K562 (cell line): ENCODE data around the gene HOXB3. TPM values are rescaled to one million over a fixed set of nuclear protein-coding genes. Genes with fewer than 3 reads are reported as not detected.

ENCODE experiments used
- AFF4 ChIP-seq: sonication (generic); formaldehyde crosslinking; IDR thresholded peaks from 2 replicates; pipeline ENCODE4 v1.8.0; 2023; ENCODE audit warnings: mild to moderate bottlenecking, missing genetic modification reagents
- CREM ChIP-seq: IDR thresholded peaks from 2 replicates; pipeline ENCODE4 v1.6.1; 2014; ENCODE audit warnings: antibody characterized with exemption, low read depth
- DACH1 ChIP-seq: fragments of 450-650 bp; IDR thresholded peaks from 2 replicates; pipeline ENCODE4 v1.6.1; 2018; ENCODE audit not compliant: partially characterized antibody
- FOSL1 ChIP-seq: fragments of 200-800 bp; sonication (Bioruptor generic); conservative IDR thresholded peaks from 2 replicates; pipeline ENCODE4 v1.6.1; 2016; ENCODE audit warnings: missing genetic modification characterization, missing compliant biosample characterization
- FOXK1 ChIP-seq: sonication (generic); formaldehyde crosslinking; IDR thresholded peaks from 2 replicates; pipeline ENCODE4 v1.8.0; 2022; ENCODE audit warnings: missing genetic modification reagents, mild to moderate bottlenecking, borderline replicate concordance
- HNRNPH1 ChIP-seq: fragments of 200-400 bp; formaldehyde crosslinking; optimal IDR thresholded peaks from 2 replicates; pipeline ENCODE3; 2017; ENCODE audit warnings: low read depth, mild to moderate bottlenecking, low read length, moderate library complexity
- NR4A1 ChIP-seq, 2 experiments: fragments of 250-450 bp in 1 of 2; fragments of 450-650 bp in 1 of 2; sonication (Bioruptor Pico) in 1 of 2; IDR thresholded peaks; 2 replicates each; pipeline versions ENCODE4 v1.4.0 to v1.6.1; 2016 to 2020; ENCODE audit warnings: mild to moderate bottlenecking in 2 of 2, missing compliant biosample characterization in 1 of 2, missing genetic modification characterization in 1 of 2, moderate library complexity in 1 of 2
- OTX1 ChIP-seq: fragments of 450-650 bp; formaldehyde crosslinking; IDR thresholded peaks from 2 replicates; pipeline ENCODE4 v1.4.0; 2022; ENCODE audit warnings: mild to moderate bottlenecking
- RUNX1 ChIP-seq: sonication (generic); IDR thresholded peaks from 2 replicates; pipeline ENCODE4 v1.6.1; 2016; ENCODE audit warnings: antibody characterized with exemption, low read depth
- SNRNP70 ChIP-seq: fragments of 200-400 bp; formaldehyde crosslinking; optimal IDR thresholded peaks from 2 replicates; pipeline ENCODE3; 2017; ENCODE audit warnings: low read depth, low read length
- TFAP4 ChIP-seq: sonication (generic); formaldehyde crosslinking; IDR thresholded peaks from 2 replicates; pipeline ENCODE4 v1.8.0; 2022; ENCODE audit warnings: missing genetic modification reagents, mild to moderate bottlenecking, moderate library complexity, borderline replicate concordance
- WHSC1 ChIP-seq: IDR thresholded peaks from one replicate; pipeline ENCODE4 v1.6.1; 2012; ENCODE audit warnings: low read length, control low read depth, inconsistent platforms
- ZFPM2 ChIP-seq: fragments of 250-450 bp; sonication (Bioruptor Pico); IDR thresholded peaks from 2 replicates; pipeline ENCODE4 v1.5.1; 2022; ENCODE audit warnings: mild to moderate bottlenecking
- ZNF146 ChIP-seq: IDR thresholded peaks from one replicate; pipeline ENCODE4 v1.6.1; 2018; ENCODE audit warnings: missing compliant biosample characterization; ENCODE audit not compliant: unreplicated experiment
- ZNF311 ChIP-seq: fragments of 250-450 bp; sonication (Bioruptor Pico); IDR thresholded peaks from 2 replicates; pipeline ENCODE4 v1.4.0; 2020; ENCODE audit warnings: mild to moderate bottlenecking, moderate library complexity
- ZNF696 ChIP-seq: fragments of 250-450 bp; sonication (Bioruptor Pico); conservative IDR thresholded peaks from 2 replicates; pipeline ENCODE4 v1.4.0; 2020; ENCODE audit warnings: mild to moderate bottlenecking, moderate library complexity
- ZNF830 ChIP-seq: fragments of 250-450 bp; sonication (Bioruptor Pico); IDR thresholded peaks from 2 replicates; pipeline ENCODE4 v1.5.0; 2021; ENCODE audit warnings: mild to moderate bottlenecking
- polyA plus RNA-seq, 8 experiments: library from polyadenylated mRNA; depleted of rRNA in 4 of 8; stranded (reverse) in 5 of 8; unstranded in 3 of 8; fragments of >200 nt; fragmentation: Nextera tagmentation in 2 of 8; fragmentation: Illumina TruSeq in 1 of 8; extraction: Ambion mirVana in 2 of 8; extraction: Trizol in 1 of 8; gene quantifications; 2 replicates each; pipeline versions ENCODE4 v1.2.1 to v1.2.3, GENCODE V29; 2011 to 2014; ENCODE audit warnings: inconsistent platforms in 1 of 8, missing spikeins in 1 of 8
- total RNA-seq, 7 experiments: library from RNA; depleted of rRNA in 6 of 7; stranded (reverse); fragments of >200 nt in 6 of 7; fragmentation: Illumina TruSeq in 2 of 7; extraction: Trizol in 2 of 7; gene quantifications; 2 replicates each; pipeline versions ENCODE4 v1.2.1 to v1.2.3, GENCODE V29; 2011 to 2021; ENCODE audit warnings: low replicate concordance in 1 of 7
- TF ChIP-seq, protein P1 (sequence below): conservative IDR thresholded peaks from 2 replicates; pipeline ENCODE4 v1.6.1; 2011; ENCODE audit warnings: low read depth, mild to moderate bottlenecking, low read length; ENCODE audit not compliant: control insufficient read depth
- TF ChIP-seq, protein P2 (sequence below): fragments of 250-450 bp; sonication (Bioruptor Pico); IDR thresholded peaks from 2 replicates; pipeline ENCODE4 v1.5.0; 2020; ENCODE audit warnings: mild to moderate bottlenecking

Gene HOXB3
- total and polyA plus RNA-seq, 9 of the 15 experiments (the other 6 are each of a cell fraction or from before 2014, with no cell fraction given): 2.4 to 41.3 (median 20.2) TPM

DNA sequence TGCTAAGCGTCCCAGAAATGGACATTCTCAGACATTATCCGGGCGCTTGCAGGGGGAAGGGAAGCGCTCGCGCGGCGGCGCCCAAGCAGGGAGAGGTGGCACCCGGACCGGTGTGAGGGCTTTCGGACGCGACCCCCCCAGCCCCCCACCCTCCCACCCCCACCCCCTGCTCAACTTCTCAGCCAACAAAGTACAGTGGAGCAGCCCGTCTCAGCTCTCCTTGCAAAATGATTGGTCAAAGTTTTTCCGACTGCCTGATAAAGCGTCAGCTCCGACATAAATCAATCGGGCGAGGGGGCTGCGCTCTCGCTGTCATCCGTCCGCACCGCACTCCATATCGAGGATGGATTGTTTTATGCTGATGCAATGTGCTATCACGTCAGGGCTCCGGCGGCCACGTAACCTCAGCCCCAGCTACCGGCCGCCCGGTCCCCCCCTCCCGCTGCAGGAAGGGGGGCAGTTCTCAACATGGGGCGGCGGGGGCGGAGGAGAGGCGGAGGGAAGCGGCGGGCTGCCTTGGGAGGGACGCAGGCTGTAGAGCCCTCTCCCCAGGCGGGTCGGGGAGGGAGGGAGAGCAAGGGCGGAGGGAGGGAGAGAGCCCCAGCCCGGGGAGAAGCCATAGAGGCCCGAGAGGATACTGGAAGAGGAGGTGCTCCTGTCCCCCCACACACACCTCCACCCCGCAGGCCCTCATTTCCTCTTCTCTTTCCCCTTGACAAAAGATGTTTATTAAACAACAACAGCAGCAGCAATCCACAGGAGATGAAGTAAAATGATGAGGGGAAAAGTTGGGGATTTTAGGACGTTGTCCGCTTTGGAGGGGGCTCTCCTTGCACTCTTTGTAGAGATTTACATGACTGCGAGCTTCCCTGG lies 36.4 kb upstream of the HOXB3 start, which contains the start of gene HOXB9 (continued):
- TF ChIP-seq, protein P1, sequence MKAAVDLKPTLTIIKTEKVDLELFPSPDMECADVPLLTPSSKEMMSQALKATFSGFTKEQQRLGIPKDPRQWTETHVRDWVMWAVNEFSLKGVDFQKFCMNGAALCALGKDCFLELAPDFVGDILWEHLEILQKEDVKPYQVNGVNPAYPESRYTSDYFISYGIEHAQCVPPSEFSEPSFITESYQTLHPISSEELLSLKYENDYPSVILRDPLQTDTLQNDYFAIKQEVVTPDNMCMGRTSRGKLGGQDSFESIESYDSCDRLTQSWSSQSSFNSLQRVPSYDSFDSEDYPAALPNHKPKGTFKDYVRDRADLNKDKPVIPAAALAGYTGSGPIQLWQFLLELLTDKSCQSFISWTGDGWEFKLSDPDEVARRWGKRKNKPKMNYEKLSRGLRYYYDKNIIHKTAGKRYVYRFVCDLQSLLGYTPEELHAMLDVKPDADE: peak; percentile 30; the same call in 1 of the 2 replicates
- TF ChIP-seq, protein P2, sequence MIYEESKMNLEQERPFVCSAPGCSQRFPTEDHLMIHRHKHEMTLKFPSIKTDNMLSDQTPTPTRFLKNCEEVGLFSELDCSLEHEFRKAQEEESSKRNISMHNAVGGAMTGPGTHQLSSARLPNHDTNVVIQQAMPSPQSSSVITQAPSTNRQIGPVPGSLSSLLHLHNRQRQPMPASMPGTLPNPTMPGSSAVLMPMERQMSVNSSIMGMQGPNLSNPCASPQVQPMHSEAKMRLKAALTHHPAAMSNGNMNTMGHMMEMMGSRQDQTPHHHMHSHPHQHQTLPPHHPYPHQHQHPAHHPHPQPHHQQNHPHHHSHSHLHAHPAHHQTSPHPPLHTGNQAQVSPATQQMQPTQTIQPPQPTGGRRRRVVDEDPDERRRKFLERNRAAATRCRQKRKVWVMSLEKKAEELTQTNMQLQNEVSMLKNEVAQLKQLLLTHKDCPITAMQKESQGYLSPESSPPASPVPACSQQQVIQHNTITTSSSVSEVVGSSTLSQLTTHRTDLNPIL (CRISPR knock-in tag): no peak
- TF ChIP-seq RUNX1: no peak
- no peak for TF ChIP-seq OTX1
- TF ChIP-seq DACH1: peak; percentile 66
- TF ChIP-seq WHSC1: no peak
- TF ChIP-seq ZNF146 (CRISPR knock-in tag): no peak
- no peak for TF ChIP-seq HNRNPH1
- no peak for TF ChIP-seq FOXK1 (CRISPR knock-in tag)
- TF ChIP-seq TFAP4 (CRISPR knock-in tag): peak; percentile 96
- TF ChIP-seq ZNF696 (CRISPR knock-in tag): no peak
- TF ChIP-seq ZNF311 (CRISPR knock-in tag): no peak
- peak; percentile 97 for TF ChIP-seq CREM
- no peak; the same call in 1 of the 2 replicates for TF ChIP-seq AFF4 (CRISPR knock-in tag)
- TF ChIP-seq NR4A1 (CRISPR knock-in tag; IDR thresholded peaks at IDR 0.05): no peak
- TF ChIP-seq NR4A1 (tag; IDR thresholded peaks at IDR 0.05): no peak
- TF ChIP-seq FOSL1 (tag): peak; percentile 70
- no peak for TF ChIP-seq ZNF830 (CRISPR knock-in tag)
- TF ChIP-seq ZFPM2 (CRISPR knock-in tag): no peak
- no peak for TF ChIP-seq SNRNP70
